Measurements from ENCODE around the gene PSMC3IP. TPM values are rescaled to one million over a fixed set of nuclear protein-coding genes. Genes with fewer than 3 reads are reported as not detected.

The PSMC3IP gene
- total RNA-seq, 1 donor from 2014 or later = 1.3 TPM

- Histone ChIP-seq H3K27me3 (ENCODE audit: control insufficient read depth, insufficient read depth, low read length) (no peaks in the 10 kb centered on the region), H3K36me3 (ENCODE audit: control insufficient read depth, insufficient read depth, low read length) (peaks cover 36% of the 10 kb centered on the region), H3K4me3 (ENCODE audit: low read depth, low read length) (no peak overlapping the region)
- DNase-seq (ENCODE audit: low read depth) = no peak
- TF ChIP-seq, protein P1, sequence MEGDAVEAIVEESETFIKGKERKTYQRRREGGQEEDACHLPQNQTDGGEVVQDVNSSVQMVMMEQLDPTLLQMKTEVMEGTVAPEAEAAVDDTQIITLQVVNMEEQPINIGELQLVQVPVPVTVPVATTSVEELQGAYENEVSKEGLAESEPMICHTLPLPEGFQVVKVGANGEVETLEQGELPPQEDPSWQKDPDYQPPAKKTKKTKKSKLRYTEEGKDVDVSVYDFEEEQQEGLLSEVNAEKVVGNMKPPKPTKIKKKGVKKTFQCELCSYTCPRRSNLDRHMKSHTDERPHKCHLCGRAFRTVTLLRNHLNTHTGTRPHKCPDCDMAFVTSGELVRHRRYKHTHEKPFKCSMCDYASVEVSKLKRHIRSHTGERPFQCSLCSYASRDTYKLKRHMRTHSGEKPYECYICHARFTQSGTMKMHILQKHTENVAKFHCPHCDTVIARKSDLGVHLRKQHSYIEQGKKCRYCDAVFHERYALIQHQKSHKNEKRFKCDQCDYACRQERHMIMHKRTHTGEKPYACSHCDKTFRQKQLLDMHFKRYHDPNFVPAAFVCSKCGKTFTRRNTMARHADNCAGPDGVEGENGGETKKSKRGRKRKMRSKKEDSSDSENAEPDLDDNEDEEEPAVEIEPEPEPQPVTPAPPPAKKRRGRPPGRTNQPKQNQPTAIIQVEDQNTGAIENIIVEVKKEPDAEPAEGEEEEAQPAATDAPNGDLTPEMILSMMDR (IDR thresholded peaks at IDR 0.05; ENCODE audit: insufficient read depth, low read length, severe bottlenecking) = no peak
- no peak for FAIRE-seq
Measured at GRCh38 chr17:42573095-42573494, 4.4 kb downstream of the PSMC3IP start.

DNA sequence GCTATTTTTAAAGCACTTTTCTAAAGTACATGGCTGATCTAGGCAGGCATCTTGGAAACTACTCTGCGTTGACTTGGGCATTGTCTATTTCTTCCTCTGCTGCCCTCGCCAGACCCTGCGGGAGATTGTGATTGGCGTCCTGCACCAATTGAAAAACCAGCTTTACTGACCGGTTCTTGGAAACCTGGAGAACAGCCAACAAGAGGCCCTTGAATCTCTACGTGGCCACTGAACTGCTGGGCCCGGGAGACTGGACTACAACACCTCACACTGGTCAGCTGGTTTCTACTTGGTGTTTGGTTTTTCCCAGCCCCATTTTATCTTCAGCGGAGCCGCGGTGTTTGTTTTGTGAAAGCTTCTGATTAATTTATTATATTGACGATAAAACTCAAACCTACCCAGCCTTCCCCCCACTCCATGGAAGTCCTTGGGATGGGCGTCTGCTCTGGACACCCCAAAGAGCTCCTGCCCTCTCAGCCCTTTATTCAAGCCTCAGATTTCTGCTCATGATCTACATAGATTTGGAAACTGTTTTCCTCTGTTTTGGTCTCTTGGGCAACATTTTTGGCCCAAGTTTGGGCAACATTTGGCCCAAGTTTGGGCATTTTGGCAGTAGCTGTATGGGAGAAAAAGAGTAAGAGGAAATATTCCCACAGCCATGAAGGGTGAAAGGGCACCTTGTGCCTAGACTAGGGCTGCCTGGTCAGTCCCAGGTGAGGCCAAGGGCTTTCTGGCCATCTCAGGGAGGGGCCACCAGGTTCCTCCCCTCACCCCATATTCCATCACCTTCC is 5.9 kb downstream of the PSMC3IP start:
- Histone ChIP-seq H3K36me3 (ENCODE audit: control insufficient read depth, insufficient read depth, low read length) (peaks cover 36% of the 10 kb centered on the region), H3K4me3 (ENCODE audit: low read depth, low read length) (no peak overlapping the region), H3K27me3 (ENCODE audit: control insufficient read depth, insufficient read depth, low read length) (no peaks in the 10 kb centered on the region)
- TF ChIP-seq, protein P1 (IDR thresholded peaks at IDR 0.05; ENCODE audit: insufficient read depth, low read length, severe bottlenecking) = no peak
- DNase-seq (ENCODE audit: low read depth) (no peak), FAIRE-seq (no peak)

GRCh38 chr17:42568341-42569111 is 9.0 kb downstream of the PSMC3IP start:
- no peak for FAIRE-seq
- H3K27me3 ChIP-seq (ENCODE audit: control insufficient read depth, insufficient read depth, low read length) = no peaks in the 10 kb centered on the region
- TF ChIP-seq, protein P1 (IDR thresholded peaks at IDR 0.05; ENCODE audit: insufficient read depth, low read length, severe bottlenecking) = no peak
- H3K4me3 ChIP-seq (ENCODE audit: low read depth, low read length) = no peak overlapping the region
- no peak for DNase-seq (ENCODE audit: low read depth)
- H3K36me3 ChIP-seq (ENCODE audit: control insufficient read depth, insufficient read depth, low read length) = peaks cover 53% of the 10 kb centered on the region

DNA sequence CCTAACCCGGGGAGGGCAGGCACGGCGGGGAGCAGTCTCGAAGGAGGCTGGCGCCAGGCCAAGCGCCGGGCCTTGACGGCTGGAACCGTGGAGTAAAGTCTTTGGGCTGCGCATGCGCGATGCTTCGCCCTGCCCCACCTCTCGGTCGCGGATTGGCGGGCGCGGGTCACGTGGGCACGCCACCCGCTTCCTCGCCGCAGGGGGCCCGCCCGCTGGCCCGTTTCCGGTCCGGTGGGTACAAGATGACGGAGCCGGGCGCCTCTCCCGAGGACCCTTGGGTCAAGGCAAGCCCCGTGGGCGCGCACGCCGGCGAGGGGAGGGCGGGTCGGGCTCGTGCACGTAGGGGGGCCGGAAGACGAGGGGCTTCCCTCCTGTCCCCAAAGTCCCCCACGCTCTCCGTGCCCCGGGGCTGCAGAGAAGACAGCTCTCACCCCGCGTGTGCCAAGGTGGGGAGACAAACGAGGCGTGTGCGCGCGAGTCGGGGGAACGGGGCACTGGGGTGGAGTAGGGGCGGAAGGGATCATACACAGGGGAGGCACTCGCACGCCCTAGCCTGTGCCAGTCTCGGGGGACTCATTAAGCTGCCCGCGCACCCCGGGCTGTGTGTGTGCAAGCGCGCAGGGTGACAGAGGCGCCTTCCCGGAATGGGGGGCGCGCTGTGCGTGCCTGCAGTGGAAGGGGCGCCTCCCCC is 10.5 kb downstream of the PSMC3IP start, which contains the start of gene MLX:
Gene MLX (plus strand): TSS at position 218 of the 691 bp plus-strand sequence. CDS start 25 bp downstream, at position 243.
- Histone ChIP-seq H3K27me3 (ENCODE audit: control insufficient read depth, insufficient read depth, low read length) (no peaks in the 10 kb centered on the region), H3K4me3 (ENCODE audit: low read depth, low read length) (peak within 1 kb of the TSS; percentile 99), H3K36me3 (ENCODE audit: control insufficient read depth, insufficient read depth, low read length) (peaks cover 51% of the 10 kb centered on the region)
- TF ChIP-seq, protein P1 (IDR thresholded peaks at IDR 0.05; ENCODE audit: insufficient read depth, low read length, severe bottlenecking) = no peak
- DNase-seq (ENCODE audit: low read depth) = peak; percentile 69
- no peak for FAIRE-seq

DNA sequence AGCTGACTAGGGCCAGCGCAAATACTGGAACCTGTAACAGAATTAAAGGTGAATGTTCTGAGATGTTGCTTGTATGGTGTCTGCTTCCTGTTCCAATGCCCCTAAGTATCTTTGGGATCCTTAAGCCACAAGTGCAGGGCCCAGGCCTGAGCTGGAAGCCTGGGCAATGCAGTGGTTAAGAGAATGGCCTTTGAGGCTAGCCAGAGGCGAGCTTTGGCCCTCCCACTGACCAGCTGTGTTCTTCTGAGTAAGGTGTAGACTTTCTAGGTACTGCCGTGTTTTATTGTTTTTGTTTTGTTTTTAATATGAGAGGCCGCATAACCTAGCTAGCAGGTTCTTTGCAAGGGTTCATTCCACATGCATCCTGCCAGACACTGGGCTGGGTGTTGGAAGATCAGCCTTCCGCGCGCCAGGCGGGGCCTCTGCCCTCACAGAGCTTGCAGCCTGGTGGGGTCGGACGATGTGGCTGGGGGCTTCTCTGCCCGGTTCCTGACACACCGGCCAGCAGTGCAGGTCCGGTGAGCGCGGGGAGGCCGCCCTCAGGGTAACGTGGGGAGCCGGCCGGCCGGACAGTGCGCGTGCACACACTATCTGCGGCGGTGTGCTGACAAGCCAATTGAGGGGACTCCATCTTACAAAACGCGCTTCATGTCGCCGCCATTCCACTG is 11.2 kb downstream of the PSMC3IP start:
- TF ChIP-seq, protein P1 (IDR thresholded peaks at IDR 0.05; ENCODE audit: insufficient read depth, low read length, severe bottlenecking) = no peak
- H3K27me3 ChIP-seq (ENCODE audit: control insufficient read depth, insufficient read depth, low read length) = no peaks in the 10 kb centered on the region
- DNase-seq (ENCODE audit: low read depth) (no peak), FAIRE-seq (no peak)
- peaks cover 45% of the 10 kb centered on the region for H3K36me3 ChIP-seq (ENCODE audit: control insufficient read depth, insufficient read depth, low read length)
- peak overlapping the region; percentile 99 for H3K4me3 ChIP-seq (ENCODE audit: low read depth, low read length)
